Endothelial cell of umbilical vein (primary cell): Measurements from ENCODE around the gene AKNA.

Experiments
- EZH2 ChIP-seq: IDR thresholded peaks from 2 replicates; pipeline ENCODE4 v1.6.1; 2012; ENCODE audit warnings: borderline replicate concordance, low read depth, mild to moderate bottlenecking, moderate library complexity, low read length, inconsistent platforms; ENCODE audit not compliant: severe bottlenecking
- TF ChIP-seq, protein P1 (sequence below), 2 donors: IDR thresholded peaks; 1 replicate in 1 of 2; 2 replicates in 1 of 2; pipeline ENCODE4 v1.5.1; 2011; ENCODE audit warnings: low read length in 2 of 2, mild to moderate bottlenecking in 2 of 2, moderate library complexity in 2 of 2, control low read depth in 1 of 2, inconsistent platforms in 1 of 2, low read depth in 1 of 2; ENCODE audit not compliant: insufficient read depth in 1 of 2; ENCODE audit errors: extremely low read depth in 1 of 2

DNA sequence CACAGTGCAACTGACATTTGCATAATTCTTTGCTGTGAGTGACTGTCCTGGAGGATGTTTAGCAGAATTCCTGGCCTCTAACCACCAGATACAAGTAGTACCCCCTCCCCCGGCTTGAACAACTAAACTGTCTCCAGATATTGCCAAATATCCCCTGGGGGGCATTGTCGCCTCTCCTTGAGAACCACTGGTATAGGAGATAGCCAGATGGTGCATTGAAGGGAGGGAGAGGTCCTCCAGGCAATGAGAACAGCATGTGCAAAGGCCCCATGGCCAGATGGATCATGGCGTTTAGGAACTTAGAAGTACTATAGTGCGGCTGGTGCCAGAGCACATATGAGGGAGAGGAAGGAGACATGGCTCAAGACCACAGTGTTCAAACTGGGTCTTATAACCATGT, 83.8 kb downstream of the AKNA start:
- TF ChIP-seq, protein P1, sequence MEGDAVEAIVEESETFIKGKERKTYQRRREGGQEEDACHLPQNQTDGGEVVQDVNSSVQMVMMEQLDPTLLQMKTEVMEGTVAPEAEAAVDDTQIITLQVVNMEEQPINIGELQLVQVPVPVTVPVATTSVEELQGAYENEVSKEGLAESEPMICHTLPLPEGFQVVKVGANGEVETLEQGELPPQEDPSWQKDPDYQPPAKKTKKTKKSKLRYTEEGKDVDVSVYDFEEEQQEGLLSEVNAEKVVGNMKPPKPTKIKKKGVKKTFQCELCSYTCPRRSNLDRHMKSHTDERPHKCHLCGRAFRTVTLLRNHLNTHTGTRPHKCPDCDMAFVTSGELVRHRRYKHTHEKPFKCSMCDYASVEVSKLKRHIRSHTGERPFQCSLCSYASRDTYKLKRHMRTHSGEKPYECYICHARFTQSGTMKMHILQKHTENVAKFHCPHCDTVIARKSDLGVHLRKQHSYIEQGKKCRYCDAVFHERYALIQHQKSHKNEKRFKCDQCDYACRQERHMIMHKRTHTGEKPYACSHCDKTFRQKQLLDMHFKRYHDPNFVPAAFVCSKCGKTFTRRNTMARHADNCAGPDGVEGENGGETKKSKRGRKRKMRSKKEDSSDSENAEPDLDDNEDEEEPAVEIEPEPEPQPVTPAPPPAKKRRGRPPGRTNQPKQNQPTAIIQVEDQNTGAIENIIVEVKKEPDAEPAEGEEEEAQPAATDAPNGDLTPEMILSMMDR (IDR thresholded peaks at IDR 0.05; ENCODE audit: extremely low read depth in 1 of 2, insufficient read depth in 1 of 2, low read depth in 1 of 2, low read length in 2 of 2), result no peak
- TF ChIP-seq EZH2, result no peak
